GM18511 (cell line): Measurements from ENCODE around the gene KPNA2.

ENCODE experiments used
- ATAC-seq: cut with Tn5 transposase; IDR thresholded peaks from one replicate; pipeline ENCODE4 v1.9.1; 2021; ENCODE audit warnings: mild to moderate bottlenecking, moderate library complexity; ENCODE audit not compliant: unreplicated experiment

KPNA2 gene

DNA sequence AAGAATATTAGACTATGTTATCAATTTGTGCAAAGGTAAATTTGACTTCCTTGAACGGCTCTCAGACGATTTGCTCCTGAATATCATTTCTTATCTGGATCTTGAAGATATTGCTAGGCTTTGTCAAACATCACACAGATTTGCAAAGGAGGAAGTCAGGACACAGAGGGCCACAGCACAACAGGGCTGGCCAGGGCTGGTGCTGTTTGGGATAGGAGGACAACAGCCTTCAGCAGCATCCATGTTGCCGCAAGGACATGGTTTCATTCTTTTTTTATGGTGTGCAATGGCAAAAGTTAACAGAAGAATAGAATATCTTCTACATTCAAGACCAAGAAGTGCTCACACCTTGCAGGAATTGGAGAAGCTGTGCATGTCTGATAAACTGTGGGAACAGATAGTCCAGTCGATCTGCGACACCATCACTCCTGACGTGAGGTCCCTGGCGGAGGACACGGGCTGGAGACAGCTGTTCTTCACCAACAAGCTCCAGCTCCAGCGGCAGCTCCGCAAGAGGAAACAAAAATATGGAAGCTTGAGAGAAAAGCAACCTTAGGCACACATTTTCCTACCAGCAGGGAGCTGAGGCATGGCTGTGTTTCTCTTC, 59.8 kb downstream of the KPNA2 start:
- ATAC-seq = no peak

- ATAC-seq = no peak
Observed at GRCh38 chr17:68096111-68096510, 60.6 kb downstream of the KPNA2 start.
